ENCODE data around the gene NPRL2. TPM values are rescaled to one million over a fixed set of nuclear protein-coding genes. Genes with fewer than 3 reads are reported as not detected.

NPRL2 gene
- total and polyA plus RNA-seq, 2 experiments from 2014 or later: 22.3 to 27.7 TPM

- H3K4me2 ChIP-seq: no peak overlapping the region
- no peaks in the 10 kb centered on the region for H3K27me3 ChIP-seq (ENCODE audit: insufficient read depth)
- no peaks in the 10 kb centered on the region for H3K4me1 ChIP-seq (ENCODE audit: insufficient read depth)
- Mint-ChIP-seq H3K4me3 (no peak overlapping the region), H3K4me1 (no peaks in the 10 kb centered on the region; the same call in 2 of the 3 replicates), H3K27ac (no peak overlapping the region), H3K36me3 (ENCODE audit: low read depth) (no peaks in the 10 kb centered on the region), H3K9me3 (no peaks in the 10 kb centered on the region), H3K27me3 (ENCODE audit: insufficient read depth, low read depth, poor library complexity) (peaks cover 4% of the 10 kb centered on the region)
- H3F3A ChIP-seq (replicated peaks; ENCODE audit: low read depth): no peaks in the 10 kb centered on the region
- no peaks in the 10 kb centered on the region for H4K20me1 ChIP-seq (replicated peaks; ENCODE audit: insufficient read depth)
- H3K27ac ChIP-seq (ENCODE audit: low read depth): no peak overlapping the region
- H2AFZ ChIP-seq: no peak overlapping the region
- no peak for ATAC-seq
- H3K36me3 ChIP-seq (ENCODE audit: insufficient read depth): no peaks in the 10 kb centered on the region
- no peak overlapping the region for H3K4me3 ChIP-seq
- H3K79me2 ChIP-seq (replicated peaks; ENCODE audit: insufficient read depth): no peaks in the 10 kb centered on the region
- no peaks in the 10 kb centered on the region for H3K9me2 ChIP-seq (ENCODE audit: insufficient read depth)
- no peak for TF ChIP-seq EZH2 (IDR thresholded peaks at IDR 0.05; ENCODE audit: low read depth, unreplicated experiment)
- no peak for TF ChIP-seq CREB1 (CRISPR knock-in tag; IDR thresholded peaks at IDR 0.05; ENCODE audit: low read depth)
- TF ChIP-seq CTCF (conservative IDR thresholded peaks at IDR 0.05; ENCODE audit: low read depth in 2 of 2): no peak
- TF ChIP-seq POLR2AphosphoS5 (IDR thresholded peaks at IDR 0.05; ENCODE audit: low read depth): no peak
- no peak for TF ChIP-seq JUNB (IDR thresholded peaks at IDR 0.05; ENCODE audit: unreplicated experiment)
- no peak for TF ChIP-seq ZNF331 (CRISPR knock-in tag; IDR thresholded peaks at IDR 0.05; ENCODE audit: low read depth)
- TF ChIP-seq ZNF114 (CRISPR knock-in tag; IDR thresholded peaks at IDR 0.05): no peak
- no peak for TF ChIP-seq NANOG (IDR thresholded peaks at IDR 0.05; ENCODE audit: borderline replicate concordance)
- TF ChIP-seq ETS1 (IDR thresholded peaks at IDR 0.05): no peak
- TF ChIP-seq REST (IDR thresholded peaks at IDR 0.05; ENCODE audit: unreplicated experiment): no peak
- TF ChIP-seq EZH2phosphoT487 (IDR thresholded peaks at IDR 0.05; ENCODE audit: unreplicated experiment): no peak
- TF ChIP-seq STAT1 (IDR thresholded peaks at IDR 0.05; ENCODE audit: unreplicated experiment): no peak
- TF ChIP-seq ZNF462 (CRISPR knock-in tag; IDR thresholded peaks at IDR 0.05): no peak
- DNase-seq (ENCODE audit: low spot score): no peak
These were observed 40.1 kb upstream of the NPRL2 start for GRCh38 chr3:50390508-50391224.
